HG02840 (cell line): ENCODE data around the gene NR5A1.

Source experiments
- ATAC-seq: cut with Tn5 transposase; IDR thresholded peaks from one replicate; pipeline ENCODE4 v1.9.1; 2021; ENCODE audit warnings: mild to moderate bottlenecking, moderate library complexity, moderate number of reproducible peaks; ENCODE audit not compliant: unreplicated experiment, low FRiP score

The NR5A1 gene

DNA sequence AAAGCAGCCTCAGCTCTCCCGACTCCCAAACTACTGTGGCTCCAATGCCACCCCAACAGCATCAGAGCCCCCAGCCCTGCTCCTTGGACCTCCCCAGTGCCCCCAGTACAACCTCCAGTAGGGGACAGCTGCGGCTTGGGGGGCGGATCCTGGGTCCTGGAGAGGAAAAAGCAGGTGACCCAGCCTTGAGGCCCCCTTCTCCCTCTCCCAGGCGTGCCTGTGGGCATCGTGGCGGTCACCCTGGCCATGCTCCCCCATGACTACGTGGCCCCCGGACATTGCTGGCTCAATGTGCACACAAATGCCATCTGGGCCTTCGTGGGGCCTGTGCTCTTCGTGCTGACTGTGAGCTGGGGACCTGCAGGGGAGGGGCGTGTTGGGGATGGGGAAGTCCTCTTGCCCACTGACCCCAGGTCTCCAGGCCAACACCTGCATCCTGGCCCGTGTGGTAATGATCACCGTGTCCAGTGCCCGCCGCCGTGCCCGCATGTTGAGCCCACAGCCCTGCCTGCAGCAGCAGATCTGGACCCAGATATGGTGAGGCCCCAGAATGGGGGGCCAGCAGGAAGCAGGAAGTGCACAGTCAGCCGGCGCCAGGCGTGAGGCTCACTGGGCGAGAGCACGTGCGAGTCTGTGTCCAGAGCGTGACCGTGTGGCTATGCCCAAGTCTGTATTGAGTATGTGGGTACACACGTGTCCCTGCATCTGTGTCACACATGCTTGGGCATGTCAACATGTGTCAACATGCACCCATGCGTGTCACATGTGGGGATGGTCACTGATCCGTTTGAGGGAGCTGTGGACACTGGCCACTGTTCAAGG is 38.0 kb downstream of the NR5A1 start:
- no peak for ATAC-seq

DNA sequence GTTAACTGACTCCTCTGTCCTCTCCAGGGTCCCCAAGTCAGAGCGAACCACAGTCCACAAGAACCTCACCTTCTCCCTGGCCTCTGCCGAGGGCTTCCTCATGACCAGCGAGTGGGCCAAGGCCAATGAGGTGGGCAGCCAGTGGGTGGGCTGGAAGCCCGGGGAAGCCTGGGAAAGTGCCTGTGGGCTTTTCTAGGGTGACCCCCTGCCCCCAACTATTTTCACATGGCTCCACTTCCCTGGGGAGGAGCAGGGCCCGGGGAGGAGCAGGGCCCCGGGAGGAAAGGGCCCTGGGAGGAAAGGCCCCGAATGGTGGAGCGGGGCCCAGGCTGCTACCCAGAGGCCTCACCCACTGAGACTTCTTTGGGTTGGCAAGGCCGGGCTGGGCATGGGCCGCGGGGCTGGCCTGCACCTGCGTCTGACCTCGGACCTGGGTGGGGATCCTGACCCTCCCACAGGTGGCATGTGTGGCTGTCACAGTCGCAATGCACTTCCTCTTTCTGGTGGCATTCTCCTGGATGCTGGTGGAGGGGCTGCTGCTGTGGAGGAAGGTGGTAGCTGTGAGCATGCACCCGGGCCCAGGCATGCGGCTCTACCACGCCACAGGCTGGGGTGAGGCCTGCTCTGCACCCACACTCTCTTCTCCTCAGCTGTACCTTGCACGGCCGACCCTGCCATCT is 39.0 kb downstream of the NR5A1 start:
- no peak for ATAC-seq

DNA sequence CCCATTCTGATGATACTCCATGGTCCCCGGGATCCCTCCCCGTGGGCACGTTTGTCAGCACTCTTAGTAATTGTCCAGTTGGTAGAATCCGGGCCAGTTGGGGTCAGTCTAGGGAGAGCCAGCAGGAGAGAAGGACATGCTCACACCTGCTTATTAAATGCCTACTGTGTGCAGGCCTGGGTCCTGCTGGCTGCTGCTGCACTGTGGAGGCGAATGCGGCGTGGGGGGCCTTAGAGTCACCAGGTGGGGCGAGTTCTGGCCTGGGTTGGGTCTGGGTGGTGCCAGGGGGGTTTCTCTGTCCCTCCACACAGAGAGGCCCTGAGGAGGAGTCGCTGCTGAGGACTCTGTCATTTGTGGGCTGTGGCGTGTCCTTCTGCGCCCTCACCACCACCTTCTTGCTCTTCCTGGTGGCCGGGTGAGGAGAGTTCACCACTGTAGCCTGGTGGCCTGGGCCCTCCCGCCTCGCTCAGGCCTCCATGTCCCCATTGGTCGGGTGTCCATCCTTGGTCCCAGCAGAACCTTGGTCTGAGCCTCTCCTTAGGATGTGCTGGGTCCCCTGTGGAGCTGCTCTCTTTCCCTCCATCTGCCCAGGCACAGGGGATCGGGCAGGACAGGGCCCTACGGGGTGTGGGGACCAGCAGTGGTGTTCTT is 39.7 kb downstream of the NR5A1 start:
- no peak for ATAC-seq

DNA sequence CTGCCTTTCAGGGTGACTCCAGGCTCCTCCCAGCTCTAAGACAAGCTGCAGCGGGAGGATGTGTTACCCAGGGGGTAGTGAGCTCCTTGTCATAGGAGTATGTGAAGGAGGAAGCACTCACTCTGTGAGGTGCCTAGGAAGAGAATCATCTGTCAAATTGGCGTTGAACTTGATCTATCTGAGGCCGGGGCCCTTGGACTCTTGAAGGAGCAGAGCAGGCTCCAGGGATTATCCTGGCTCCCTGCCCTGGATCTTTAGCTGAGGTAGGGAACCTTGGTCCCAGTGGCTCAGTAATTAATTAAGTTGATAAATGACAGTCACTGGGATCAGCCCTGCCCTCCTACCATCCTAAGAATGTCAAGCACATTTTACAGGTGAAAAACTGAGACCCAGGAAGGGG is 41.5 kb downstream of the NR5A1 start:
- ATAC-seq = no peak

DNA sequence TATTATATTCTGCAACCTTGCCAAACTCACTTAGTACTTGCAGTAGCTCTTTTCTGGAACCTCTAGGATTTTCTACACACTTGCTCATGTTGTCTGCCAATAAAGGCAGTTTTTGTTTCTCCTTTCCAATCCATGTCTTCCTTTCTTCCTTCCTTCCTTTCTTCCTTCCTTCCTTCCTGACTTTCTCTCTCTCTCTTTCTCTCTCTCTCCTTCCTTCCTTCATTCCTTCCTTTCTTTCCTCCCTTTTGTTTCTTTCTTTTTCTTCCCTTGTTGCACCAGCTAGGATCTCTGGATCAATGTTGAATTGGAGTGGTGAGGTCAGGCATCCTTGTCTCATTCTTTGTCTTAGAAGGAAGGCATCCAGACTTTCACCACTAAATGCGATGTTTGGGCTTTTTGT is 44.5 kb downstream of the NR5A1 start:
- ATAC-seq = no peak

DNA sequence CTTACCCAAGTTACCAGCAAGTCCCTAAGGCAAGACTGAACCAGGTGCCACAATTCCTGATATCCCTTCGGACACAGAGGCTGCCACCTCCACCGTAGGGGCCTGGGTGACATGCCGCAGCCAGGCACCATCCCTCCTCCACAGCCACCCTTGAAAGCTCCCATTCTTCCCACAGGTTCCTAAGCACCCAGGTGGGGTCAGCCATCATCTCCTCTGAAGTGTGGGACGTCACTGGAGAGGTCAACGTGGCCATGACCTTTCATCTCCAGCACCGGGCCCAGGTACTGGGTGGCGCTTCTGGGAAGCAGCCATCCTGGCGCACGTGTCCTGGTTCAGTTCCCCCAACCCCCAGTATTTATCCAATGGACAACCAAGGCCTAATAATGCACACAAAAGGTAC is 48.8 kb downstream of the NR5A1 start:
- no peak for ATAC-seq

DNA sequence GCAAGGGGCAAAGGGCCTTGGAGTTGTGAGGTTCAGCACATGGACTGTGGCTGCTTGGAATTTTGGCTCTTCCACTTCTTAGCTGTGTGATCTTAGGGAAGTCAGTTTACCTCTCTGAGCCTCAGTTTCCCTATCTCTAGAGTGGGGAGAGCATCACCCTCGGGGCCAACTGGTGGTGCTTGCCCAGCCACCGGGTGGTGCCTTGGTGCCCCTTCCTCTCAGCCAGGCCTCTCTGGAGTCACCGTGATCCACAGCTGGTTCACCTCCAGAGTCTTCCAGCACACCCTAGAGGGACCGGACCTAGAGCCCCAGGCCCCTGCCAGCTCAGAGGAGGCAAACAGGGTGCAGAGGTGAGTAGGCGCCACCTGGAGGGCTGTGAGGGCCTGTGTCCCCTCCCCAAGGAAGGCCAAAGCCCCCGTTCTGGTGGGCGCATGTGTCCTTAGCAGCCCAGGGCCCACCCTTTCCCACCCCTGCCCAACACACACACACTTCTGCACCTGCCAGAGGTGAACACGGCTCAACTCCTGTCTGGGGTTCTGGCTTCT is 49.2 kb downstream of the NR5A1 start:
- ATAC-seq = no peak

DNA sequence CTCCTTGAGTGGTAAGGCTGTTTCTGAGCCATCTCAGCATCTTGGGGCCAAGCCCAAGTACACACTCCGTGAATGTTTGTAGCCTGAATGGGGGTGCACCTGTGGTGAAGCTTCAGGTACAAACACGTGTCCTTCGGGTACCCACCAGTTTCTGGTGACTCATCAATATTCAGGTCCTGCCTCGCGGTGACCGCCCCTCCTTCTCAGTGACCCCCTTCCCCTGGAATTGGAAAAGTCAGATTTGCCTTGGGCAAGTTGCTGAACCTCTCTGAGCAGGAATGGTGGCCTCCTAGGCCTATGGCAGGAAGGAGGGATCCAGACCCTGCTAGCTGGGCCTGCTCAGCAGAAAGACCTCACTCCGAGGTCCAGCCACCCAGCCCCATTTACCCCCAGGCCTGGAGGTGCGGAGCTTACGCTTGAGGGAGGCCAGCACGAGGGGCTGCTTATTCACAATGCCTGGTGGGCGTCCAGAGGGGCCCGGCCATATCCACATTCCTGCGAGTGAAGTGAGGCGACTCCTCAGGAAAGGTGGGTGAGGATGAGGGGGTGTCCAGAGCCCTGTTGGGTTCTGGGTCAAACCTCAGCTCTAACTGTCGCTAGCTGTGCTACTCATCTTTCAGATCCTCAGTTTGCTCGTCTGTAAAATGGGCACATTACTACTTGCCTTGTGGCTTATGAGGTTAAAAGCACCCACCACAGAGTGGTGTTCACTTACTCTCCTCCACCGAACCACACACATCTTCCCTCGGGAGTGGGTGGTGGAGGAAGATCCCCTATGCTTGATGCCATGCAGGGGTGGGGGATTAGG is 49.9 kb downstream of the NR5A1 start:
- ATAC-seq = no peak

DNA sequence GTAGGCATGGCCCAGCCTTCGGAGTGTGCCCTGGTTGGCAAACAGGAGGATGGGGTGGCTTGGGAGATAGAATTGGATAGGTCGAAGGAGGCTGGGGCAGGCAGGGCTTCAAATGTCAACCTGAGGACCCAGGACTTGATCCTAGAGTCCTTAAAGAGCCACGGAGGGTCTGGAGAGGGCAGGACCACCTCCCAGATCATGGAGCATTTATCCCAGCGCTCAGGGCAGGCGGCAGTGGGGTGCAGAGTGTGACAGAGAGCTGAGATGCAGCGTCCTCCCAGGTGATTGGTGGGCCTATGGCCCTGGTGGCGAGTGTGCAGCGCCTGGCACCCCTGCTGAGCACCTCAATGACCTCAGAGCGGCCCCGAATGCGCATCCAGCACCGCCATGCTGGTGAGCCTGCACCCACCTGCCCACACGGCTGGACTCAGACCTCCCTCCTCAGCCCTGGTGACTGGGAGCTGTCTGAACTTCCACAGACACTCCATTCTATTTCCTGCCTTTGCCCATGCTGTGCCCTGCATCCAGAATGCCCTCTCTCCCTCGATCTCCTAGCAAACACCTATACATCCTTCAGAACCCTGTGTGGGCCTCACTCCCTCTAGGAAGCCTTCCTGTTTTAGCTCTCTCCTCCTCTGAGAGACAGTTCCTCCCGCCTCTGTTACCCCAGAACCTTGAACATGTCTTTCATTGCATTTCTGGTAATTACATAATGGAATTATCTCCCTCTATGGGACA is 50.7 kb downstream of the NR5A1 start:
- no peak for ATAC-seq

DNA sequence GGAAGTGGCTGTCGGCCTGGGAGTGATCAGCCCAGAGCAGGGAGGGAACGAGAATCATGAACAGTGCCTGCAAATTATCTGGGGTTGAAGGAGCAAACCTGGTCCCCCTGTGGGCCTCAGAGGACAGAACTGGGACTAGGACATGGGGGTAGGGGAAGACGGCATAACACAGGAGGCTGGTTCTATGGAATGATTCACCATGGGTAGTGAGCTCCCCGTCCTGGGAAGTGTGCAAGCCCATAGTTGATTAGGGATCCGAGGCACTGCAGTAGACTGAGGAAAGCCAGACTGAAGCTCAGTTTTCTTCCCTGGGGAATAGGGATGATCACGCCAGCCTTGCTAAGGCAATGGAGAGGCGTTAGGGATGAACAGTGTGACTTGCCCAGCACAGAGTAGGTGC is 51.4 kb downstream of the NR5A1 start:
- no peak for ATAC-seq

DNA sequence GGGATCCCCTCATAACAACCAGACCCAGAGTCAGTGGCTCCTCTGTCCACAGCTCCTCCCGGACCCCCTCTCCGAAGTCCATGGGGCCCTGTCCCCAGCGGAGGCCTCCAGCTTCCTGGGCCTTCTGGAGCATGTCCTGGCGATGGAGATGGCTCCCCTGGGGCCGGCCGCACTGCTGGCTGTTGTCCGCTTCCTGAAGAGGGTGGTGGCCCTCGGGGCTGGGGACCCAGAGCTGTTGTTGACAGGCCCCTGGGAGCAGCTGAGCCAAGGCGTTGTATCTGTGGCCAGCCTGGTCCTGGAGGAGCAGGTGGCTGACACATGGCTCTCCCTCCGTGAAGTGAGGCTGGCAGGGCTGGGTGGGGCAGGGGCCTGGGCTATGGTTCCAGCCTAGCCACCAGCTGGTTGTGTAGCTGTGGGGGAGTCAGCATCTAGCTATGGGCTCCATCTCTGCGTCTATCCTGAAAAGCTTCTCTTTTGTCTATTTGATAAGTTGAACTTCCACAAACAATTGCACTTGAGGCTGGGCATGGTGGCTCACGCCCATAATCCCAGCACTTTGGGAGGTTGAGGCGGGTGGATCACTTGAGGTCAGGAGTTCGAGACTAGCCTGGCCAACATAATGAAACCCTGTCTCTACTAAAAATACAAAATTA is 52.3 kb downstream of the NR5A1 start:
- ATAC-seq = no peak

DNA sequence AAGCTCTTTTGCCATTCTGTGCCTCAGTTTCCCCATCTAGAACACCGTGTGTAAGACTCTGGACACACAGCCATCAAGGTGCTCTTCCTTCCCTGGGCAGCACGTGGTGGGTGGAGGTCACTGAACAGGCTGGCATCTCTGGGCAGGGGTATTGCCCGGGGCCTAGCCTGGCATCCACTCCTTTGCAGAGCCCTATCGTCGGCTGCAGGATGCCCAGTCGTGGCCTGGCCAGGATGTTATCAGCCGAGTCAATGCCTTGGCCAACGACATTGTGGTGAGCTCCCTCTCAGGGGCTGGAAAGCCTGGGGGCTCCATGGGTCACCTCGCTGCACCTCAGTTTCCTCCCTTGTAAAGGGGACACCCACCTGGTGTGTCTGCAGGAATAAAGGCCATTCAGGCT is 52.9 kb downstream of the NR5A1 start:
- ATAC-seq = no peak

DNA sequence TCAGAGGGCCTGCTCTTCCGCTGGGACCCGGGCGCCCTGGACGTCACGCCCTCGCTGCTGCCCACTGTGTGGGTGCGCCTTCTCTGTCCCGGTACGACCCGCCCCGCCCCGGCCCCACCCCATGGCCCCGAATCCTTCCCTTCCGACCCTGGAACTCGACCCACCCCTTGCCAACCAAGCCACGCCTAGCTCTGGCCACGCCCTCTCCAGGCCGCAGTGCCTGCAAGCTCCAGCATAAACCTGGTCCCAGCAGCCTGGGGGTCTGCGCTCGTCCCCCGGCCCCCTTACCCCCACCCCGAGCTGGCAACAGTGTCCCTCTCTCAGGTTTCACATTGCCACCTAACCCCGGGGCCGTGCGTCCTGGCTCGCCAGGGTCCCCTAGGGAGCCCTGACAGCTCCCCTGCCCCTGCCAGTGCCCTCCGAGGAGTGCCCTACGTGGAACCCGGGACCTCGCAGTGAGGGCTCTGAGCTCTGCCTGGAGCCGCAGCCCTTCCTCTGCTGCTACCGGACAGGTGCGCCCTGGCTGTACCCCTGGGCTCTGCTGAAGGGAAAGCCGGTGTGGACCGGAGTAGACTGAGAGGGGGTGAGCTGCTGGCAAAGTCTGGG is 53.5 kb downstream of the NR5A1 start:
- ATAC-seq = no peak

DNA sequence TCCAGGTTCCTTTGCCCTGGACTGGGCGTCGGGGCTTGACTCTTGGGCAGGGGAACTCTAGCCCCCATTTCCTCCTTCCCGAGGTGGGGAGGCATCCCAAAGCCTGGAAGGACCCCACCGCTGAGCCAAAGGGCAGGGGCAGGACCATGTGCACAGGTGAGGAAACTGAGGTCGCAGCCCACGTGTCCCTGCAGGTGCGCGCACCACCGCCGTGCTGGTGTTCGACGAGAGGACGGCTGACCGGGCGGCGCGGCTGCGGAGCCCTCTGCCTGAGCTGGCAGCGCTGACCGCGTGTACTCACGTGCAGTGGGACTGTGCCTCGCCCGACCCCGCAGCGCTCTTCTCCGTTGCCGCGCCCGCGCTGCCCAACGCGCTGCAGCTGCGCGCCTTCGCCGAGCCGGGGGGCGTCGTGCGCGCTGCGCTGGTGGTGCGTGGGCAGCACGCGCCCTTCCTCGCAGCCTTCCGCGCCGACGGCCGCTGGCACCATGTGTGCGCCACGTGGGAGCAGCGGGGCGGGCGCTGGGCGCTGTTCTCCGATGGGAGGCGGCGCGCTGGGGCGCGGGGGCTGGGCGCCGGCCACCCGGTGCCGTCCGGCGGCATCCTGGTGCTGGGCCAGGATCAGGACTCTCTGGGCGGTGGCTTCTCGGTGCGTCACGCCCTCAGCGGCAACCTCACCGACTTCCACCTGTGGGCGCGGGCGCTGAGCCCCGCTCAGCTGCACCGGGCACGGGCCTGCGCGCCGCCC is 54.2 kb downstream of the NR5A1 start:
- no peak for ATAC-seq

DNA sequence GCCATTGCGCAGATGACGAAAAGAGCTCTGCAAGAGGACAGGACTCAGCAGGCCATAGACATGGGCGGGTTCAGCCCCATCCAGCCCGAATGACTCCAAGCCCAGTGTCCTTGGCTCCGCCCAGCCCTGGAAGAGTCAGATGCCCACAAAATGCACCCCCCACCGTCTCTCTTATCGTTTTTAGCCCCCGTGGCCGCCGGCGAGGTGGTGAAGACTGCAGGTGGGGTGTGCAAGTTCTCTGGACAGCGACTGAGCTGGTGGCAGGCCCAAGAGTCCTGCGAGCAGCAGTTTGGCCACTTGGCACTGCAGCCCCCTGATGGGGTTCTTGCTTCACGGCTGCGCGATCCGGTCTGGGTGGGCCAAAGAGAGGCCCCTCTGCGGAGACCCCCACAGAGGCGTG is 54.9 kb downstream of the NR5A1 start:
- no peak for ATAC-seq

DNA sequence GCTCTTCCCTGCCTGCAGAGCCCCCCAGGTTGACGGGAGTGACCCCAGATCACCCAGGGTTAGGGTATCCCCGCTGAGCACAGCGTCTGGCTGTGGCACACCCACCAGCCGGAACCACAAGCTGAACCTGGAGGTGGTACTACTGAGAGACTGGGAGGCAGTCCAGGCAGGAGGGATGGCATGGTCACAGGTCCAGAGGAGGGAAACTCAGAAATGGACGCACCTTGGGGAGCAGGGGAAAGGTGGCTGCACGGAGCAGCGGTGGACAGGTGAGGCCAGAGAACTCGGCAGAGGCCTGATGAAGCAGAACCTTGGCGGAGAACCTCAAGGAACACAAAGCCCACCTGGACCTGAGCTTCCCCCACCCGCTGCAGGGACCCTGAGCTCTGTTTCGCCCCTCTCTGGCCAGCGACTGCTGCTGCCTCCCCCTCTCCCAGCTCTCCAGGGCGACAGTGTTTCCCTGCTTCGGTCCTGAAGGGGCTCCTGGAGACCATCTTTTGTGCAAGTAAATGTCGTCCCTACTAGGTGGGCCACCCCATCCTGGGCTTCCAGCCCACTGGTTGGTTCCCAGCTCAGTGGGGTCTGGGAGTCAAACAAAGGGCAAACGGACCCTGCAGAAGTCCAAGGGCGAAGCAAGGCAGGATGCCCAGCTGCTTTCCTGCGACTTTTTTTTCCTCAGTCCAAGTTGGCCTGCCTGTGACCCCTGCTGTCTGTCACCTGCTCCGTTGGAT is 56.1 kb downstream of the NR5A1 start:
- ATAC-seq = no peak

DNA sequence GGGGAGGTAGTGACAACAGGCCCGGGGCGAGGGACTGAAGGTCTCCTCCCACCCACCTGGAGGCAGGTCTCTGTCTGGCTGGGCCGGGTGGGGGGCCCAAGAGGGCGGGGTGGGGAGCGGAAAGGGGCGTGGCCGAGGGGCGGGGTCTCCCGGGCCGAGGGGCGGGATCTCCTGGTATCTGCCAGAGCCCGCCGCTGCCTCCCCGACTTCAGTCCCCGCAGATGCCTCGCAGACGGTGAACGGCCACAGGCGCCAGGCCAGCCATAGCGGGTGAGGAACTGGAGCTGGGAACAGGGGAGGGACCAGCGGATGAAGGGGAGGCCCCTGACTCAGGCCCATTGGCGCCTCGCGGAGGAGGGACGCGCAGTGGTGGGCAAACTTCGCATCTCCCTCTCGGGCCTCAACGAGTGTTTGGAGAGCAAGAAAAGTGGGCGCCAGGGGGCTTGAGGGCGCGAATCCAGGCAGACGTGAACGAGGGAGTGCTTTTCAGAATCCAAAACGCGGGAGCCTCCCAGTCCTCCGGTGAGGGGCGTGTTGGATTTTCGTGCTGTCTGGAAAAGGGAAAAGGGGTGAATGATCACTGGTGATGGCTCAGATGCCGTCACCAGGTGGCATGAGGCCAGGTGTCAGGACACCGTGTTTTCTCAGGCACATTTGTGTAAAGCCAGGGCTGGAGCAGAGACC is 56.8 kb downstream of the NR5A1 start, which contains the start of gene ADGRD2:
Gene ADGRD2 (plus strand): TSS at position 211 of the 684 bp plus-strand sequence. CDS start 1,216 bp downstream, outside the sequence.
- no peak for ATAC-seq
